Fibroblast of pulmonary artery (primary cell): ENCODE measurements around the gene PDE1A.

ENCODE experiments used
- DNase-seq: peaks from one replicate; pipeline ENCODE4 v3.0.0-alpha.2; 2010; ENCODE audit warnings: low read depth
- H3K4me3 ChIP-seq: replicated peaks from 2 replicates; pipeline ENCODE4 v1.5.1; 2011; ENCODE audit warnings: low read depth, mild to moderate bottlenecking, control low read depth, low read length, moderate library complexity
- CTCF ChIP-seq: IDR thresholded peaks from 2 replicates; pipeline ENCODE4 v1.5.1; 2011; ENCODE audit warnings: mild to moderate bottlenecking, control low read depth, low read length, inconsistent platforms; ENCODE audit errors: missing control alignments

The PDE1A gene

GRCh38 chr2:182267971-182268370, 158.9 kb downstream of the PDE1A start:
- no peak overlapping the region for H3K4me3 ChIP-seq
- DNase-seq: no peak
- no peak for TF ChIP-seq CTCF

DNA sequence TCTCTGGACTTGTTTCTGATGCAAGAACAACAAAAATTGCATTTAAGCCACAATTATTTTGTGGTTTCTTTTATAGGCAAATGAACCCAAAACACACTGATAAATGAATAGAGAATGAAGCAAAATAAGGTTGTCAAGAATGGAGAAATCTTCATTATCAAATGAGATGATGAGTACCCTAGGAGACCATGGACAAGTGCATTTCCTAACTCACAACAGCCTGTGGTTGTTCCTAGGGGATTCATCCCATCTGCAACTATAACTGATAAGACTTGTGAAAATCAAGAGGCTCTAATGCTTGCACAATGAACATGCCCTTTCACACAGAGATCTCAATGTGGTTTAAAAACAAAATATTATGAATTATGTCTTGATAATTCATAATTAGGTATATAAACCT, 159.9 kb downstream of the PDE1A start:
- TF ChIP-seq CTCF: no peak
- no peak overlapping the region for H3K4me3 ChIP-seq
- DNase-seq: no peak

- TF ChIP-seq CTCF: no peak
- no peak overlapping the region for H3K4me3 ChIP-seq
- no peak for DNase-seq
Observed at GRCh38 chr2:182265718-182266117, 161.1 kb downstream of the PDE1A start.

- TF ChIP-seq CTCF: no peak
- H3K4me3 ChIP-seq: no peak overlapping the region
- DNase-seq: no peak
Observed at GRCh38 chr2:182261860-182262387, 164.9 kb downstream of the PDE1A start.

- peak; percentile 68 for DNase-seq
- no peak overlapping the region for H3K4me3 ChIP-seq
Observed at GRCh38 chr2:182259629-182260150, 167.1 kb downstream of the PDE1A start.

DNA sequence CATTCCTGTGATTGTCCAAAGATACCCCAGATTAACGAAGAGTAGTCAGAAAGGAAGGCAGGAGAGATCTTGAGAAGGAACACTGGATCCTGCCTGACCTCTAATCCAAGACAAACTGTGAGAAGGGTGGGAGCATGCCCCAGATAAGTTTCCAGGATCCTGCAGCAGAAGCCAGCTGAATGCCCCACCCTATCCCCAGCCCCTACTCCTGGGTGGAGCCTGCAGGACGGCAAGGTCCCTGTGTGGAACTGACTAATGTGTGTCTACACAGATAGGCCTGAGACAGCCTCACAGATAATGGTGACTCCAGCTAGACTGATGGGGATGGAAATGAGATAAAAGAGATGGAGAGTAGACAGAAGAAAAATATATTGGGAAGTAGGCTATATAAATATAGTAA, 174.3 kb downstream of the PDE1A start:
- no peak for DNase-seq
- no peak overlapping the region for H3K4me3 ChIP-seq
- no peak for TF ChIP-seq CTCF

More at GRCh38 chr2:182259629-182260150, 167.1 kb downstream of the PDE1A start:
- TF ChIP-seq CTCF: no peak

- no peak for TF ChIP-seq CTCF
- no peak overlapping the region for H3K4me3 ChIP-seq
- no peak for DNase-seq
Observed at GRCh38 chr2:182248898-182249297, 177.9 kb downstream of the PDE1A start.
